Measurements from ENCODE around the gene MRPS10.

- no peak for TF ChIP-seq POLR2A (IDR thresholded peaks at IDR 0.05; ENCODE audit: low read depth, low read length)
- TF ChIP-seq POLR2AphosphoS5 (IDR thresholded peaks at IDR 0.05; ENCODE audit: low read depth, low read length), result no peak
- no peak for TF ChIP-seq TAF1 (IDR thresholded peaks at IDR 0.05; ENCODE audit: borderline replicate concordance, low read depth, low read length)
Observed at GRCh38 chr6:42251911-42252637, 34.4 kb upstream of the MRPS10 start.
